Eye (tissue), 1 donor: ENCODE results near the gene CPNE9.
"Not testable (repeated sequence)": the region's sequence is repeated elsewhere in the genome, so short reads cannot be mapped to it uniquely, and the experiment has no call there.

Source experiments
- DNase-seq: peaks from one replicate; pipeline ENCODE4 v3.0.0-alpha.2; 2015

The CPNE9 gene

GRCh38 chr3:9749296-9749644, 45.6 kb downstream of the CPNE9 start:
- DNase-seq, result no peak

GRCh38 chr3:9749645-9750555, 46.3 kb downstream of the CPNE9 start, which contains the start of gene OGG1:
Gene OGG1, plus strand, starts transcription at chr3:9749952. Its CDS starts 335 bp downstream, at chr3:9750287.
- peak; percentile 99 for DNase-seq

- peak; percentile 25 for DNase-seq
Observed at GRCh38 chr3:9750556-9751411, 47.2 kb downstream of the CPNE9 start.

- no peak for DNase-seq
Observed at GRCh38 chr3:9754678-9755077, 51.0 kb downstream of the CPNE9 start.

GRCh38 chr3:9757427-9757826, 53.8 kb downstream of the CPNE9 start:
- DNase-seq, result no peak

GRCh38 chr3:9760779-9761505, 57.3 kb downstream of the CPNE9 start:
- DNase-seq, result no peak

- no peak for DNase-seq
Observed at GRCh38 chr3:9761919-9762318, 58.3 kb downstream of the CPNE9 start.

GRCh38 chr3:9762871-9763270, 59.2 kb downstream of the CPNE9 start:
- DNase-seq, result no peak

- DNase-seq, result no peak
Observed at GRCh38 chr3:9765865-9766264, 62.2 kb downstream of the CPNE9 start.

GRCh38 chr3:9767418-9767817, 63.8 kb downstream of the CPNE9 start:
- DNase-seq, result no peak

- no peak for DNase-seq
Observed at GRCh38 chr3:9768141-9768775, 64.6 kb downstream of the CPNE9 start.

- no peak for DNase-seq
Observed at GRCh38 chr3:9769012-9769411, 65.4 kb downstream of the CPNE9 start.

- DNase-seq, result peak; percentile 86
Observed at GRCh38 chr3:9769426-9770275, 66.0 kb downstream of the CPNE9 start, which contains the start of gene CAMK1. Gene CAMK1, minus strand, starts transcription at chr3:9769947. Its CDS starts 2,198 bp downstream, at chr3:9767749.

GRCh38 chr3:9770276-9770812, 66.7 kb downstream of the CPNE9 start:
- peak; percentile 51 for DNase-seq

- not testable (repeated sequence) for DNase-seq
Observed at GRCh38 chr3:9771007-9771406, 67.4 kb downstream of the CPNE9 start.

GRCh38 chr3:9776896-9777693, 73.5 kb downstream of the CPNE9 start:
- DNase-seq, result no peak

GRCh38 chr3:9777694-9778021, 74.0 kb downstream of the CPNE9 start:
- no peak for DNase-seq

- no peak for DNase-seq
Observed at GRCh38 chr3:9778143-9779074, 74.8 kb downstream of the CPNE9 start.

GRCh38 chr3:9779075-9779593, 75.5 kb downstream of the CPNE9 start:
- no peak for DNase-seq
